CD4-positive, alpha-beta memory T cell (primary cell): Measurements from ENCODE around the gene FOSB. TPM values are rescaled to one million over a fixed set of nuclear protein-coding genes. Genes with fewer than 3 reads are reported as not detected.

Experiments
- CTCF ChIA-PET: fragments of 350-600 bp; sonication (Branson Sonifier 250); formaldehyde crosslinking; loops from one replicate; lab custom pipeline; 2021; ENCODE audit warnings: inconsistent platforms; ENCODE audit not compliant: partially characterized antibody; lab: Charles Lee
- POLR2A ChIA-PET: fragments of 350-600 bp; sonication (Branson Sonifier 250); formaldehyde crosslinking; loops from one replicate; lab custom pipeline; 2021; ENCODE audit not compliant: partially characterized antibody; lab: Charles Lee
- DNase-seq, 5 donors: peaks; one replicate each; pipeline versions ENCODE4 v3.0.0 to v3.0.0-alpha.2; 2020 to 2022; ENCODE audit warnings: mixed read lengths in 1 of 5
- H3K27ac ChIP-seq: one replicate; pipeline ENCODE4 v1.7.0; 2013; ENCODE audit warnings: low read depth, low read length
- H3K27me3 ChIP-seq: 2 replicates; pipeline ENCODE4 v1.7.0; 2013; ENCODE audit warnings: mild to moderate bottlenecking, low read length, moderate library complexity; ENCODE audit not compliant: insufficient read depth
- H3K36me3 ChIP-seq: 2 replicates; pipeline ENCODE4 v1.7.0; 2013; ENCODE audit warnings: mild to moderate bottlenecking, low read length, moderate library complexity; ENCODE audit not compliant: insufficient read depth
- H3K4me1 ChIP-seq: 2 replicates; pipeline ENCODE4 v1.7.0; 2013; ENCODE audit warnings: mild to moderate bottlenecking, low read length, moderate library complexity; ENCODE audit not compliant: insufficient read depth
- H3K4me3 ChIP-seq, 2 donors: one replicate each; pipeline ENCODE4 v1.7.0; 2013; ENCODE audit warnings: low read length in 2 of 2, mild to moderate bottlenecking in 1 of 2
- H3K9me3 ChIP-seq, 2 donors: one replicate each; pipeline ENCODE4 v1.7.0; 2013; ENCODE audit warnings: low read length in 2 of 2, control low read depth in 1 of 2; ENCODE audit not compliant: control insufficient read depth in 1 of 2
- H3K27ac Mint-ChIP-seq, 7 donors: one replicate each; pipeline ENCODE4 v1.8.0; 2020 to 2021; ENCODE audit warnings: mixed read lengths in 7 of 7, mild to moderate bottlenecking in 6 of 7, inconsistent platforms in 3 of 7, moderate library complexity in 3 of 7
- H3K27me3 Mint-ChIP-seq, 2 donors: one replicate each; pipeline ENCODE4 v1.8.0; 2020 to 2021; ENCODE audit warnings: mixed read lengths in 2 of 2
- H3K36me3 Mint-ChIP-seq, 2 donors: one replicate each; pipeline ENCODE4 v1.8.0; 2020 to 2021; ENCODE audit warnings: mixed read lengths in 2 of 2, inconsistent platforms in 1 of 2, mild to moderate bottlenecking in 1 of 2
- H3K4me1 Mint-ChIP-seq, 4 donors: one replicate each; pipeline ENCODE4 v1.8.0; 2020 to 2021; ENCODE audit warnings: mixed read lengths in 4 of 4, mild to moderate bottlenecking in 1 of 4
- H3K4me3 Mint-ChIP-seq, 8 donors: one replicate each; pipeline ENCODE4 v1.8.0; 2020 to 2021; ENCODE audit warnings: mixed read lengths in 8 of 8, mild to moderate bottlenecking in 7 of 8, moderate library complexity in 6 of 8, inconsistent platforms in 3 of 8
- H3K9me3 Mint-ChIP-seq, 8 donors: one replicate each; pipeline ENCODE4 v1.8.0; 2020 to 2021; ENCODE audit warnings: mixed read lengths in 8 of 8, mild to moderate bottlenecking in 5 of 8, inconsistent platforms in 3 of 8, moderate library complexity in 1 of 8
- intact Hi-C: fragments of 100-400 bp; cut with micrococcal nuclease; formaldehyde crosslinking; loops from one replicate; pipeline ENCODE4 v1.15.1; 2023
- polyA plus RNA-seq, 2 donors: library from polyadenylated mRNA; unstranded; fragments of 300-500 nt; fragmentation: Illumina TruSeq; gene quantifications; one replicate each; pipeline ENCODE4 v1.2.3, GENCODE V29; 2021
- total RNA-seq, 2 experiments: library from RNA; stranded (reverse); gene quantifications; one replicate each; pipeline ENCODE4 v1.2.3, GENCODE V29; 2021

FOSB gene
- total and polyA plus RNA-seq, 4 experiments from 2014 or later, result 4.2 to 17.1 (median 8.6) TPM

DNA sequence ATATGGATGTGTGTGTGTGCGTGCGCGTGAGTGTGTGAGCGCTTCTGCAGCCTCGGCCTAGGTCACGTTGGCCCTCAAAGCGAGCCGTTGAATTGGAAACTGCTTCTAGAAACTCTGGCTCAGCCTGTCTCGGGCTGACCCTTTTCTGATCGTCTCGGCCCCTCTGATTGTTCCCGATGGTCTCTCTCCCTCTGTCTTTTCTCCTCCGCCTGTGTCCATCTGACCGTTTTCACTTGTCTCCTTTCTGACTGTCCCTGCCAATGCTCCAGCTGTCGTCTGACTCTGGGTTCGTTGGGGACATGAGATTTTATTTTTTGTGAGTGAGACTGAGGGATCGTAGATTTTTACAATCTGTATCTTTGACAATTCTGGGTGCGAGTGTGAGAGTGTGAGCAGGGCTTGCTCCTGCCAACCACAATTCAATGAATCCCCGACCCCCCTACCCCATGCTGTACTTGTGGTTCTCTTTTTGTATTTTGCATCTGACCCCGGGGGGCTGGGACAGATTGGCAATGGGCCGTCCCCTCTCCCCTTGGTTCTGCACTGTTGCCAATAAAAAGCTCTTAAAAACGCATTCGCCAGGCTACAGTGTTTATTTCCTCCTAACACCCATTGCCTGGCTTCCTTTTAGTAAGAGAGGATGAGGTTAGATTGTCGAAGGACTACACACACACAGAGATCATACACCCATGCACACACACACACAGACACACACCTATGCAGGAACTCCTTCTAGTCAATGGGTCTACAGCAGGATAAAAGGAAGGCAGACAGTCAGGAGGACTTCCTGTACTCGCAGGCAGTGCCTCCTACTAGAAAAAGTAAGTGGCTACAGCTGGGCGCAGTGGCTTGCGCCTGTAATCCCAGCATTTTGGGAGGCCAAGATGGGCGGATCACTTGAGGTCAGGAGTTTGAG lies 7.1 kb downstream of the FOSB start:
- no peak overlapping the region for H3K4me3 ChIP-seq
- no peak overlapping the region for H3K27ac ChIP-seq
- no peaks in the 10 kb centered on the region for H3K9me3 ChIP-seq
- H3K27me3 ChIP-seq, result no peaks in the 10 kb centered on the region
- ChIA-PET CTCF (interaction anchor here (2.1 to 16.8 kb wide), 2 partner anchors 29 to 37 kb away, joined by 5 to 487 read pairs; no protein-coding TSS in a partner anchor), POLR2A (interaction anchor here (0.6 to 5.6 kb wide), 2 partner anchors 35 to 215 kb away, joined by 3 to 202 read pairs; no protein-coding TSS in a partner anchor)
- H3K36me3 Mint-ChIP-seq, result peaks cover 5 to 44% of the 10 kb centered on the region in 2 donors
- peaks cover 23% of the 10 kb centered on the region for H3K4me1 ChIP-seq
- peaks cover 3 to 4% of the 10 kb centered on the region in 2 donors for H3K27me3 Mint-ChIP-seq
- H3K36me3 ChIP-seq, result no peaks in the 10 kb centered on the region
- H3K4me1 Mint-ChIP-seq, result peaks cover 29 to 81% (median 40%) of the 10 kb centered on the region in 4 donors
- peak; percentile 35 to 61 (median 41) for DNase-seq
- peak overlapping the region; percentile 2 to 75 (median 48) for H3K4me3 Mint-ChIP-seq
- H3K9me3 Mint-ChIP-seq, result peaks cover 0 to 80% (median 0%) of the 10 kb centered on the region in 8 donors
- intact Hi-C loops, result no loop called here
- H3K27ac Mint-ChIP-seq, result peak overlapping the region in 6 of 7 donors; percentile 54 to 99 (median 90)

DNA sequence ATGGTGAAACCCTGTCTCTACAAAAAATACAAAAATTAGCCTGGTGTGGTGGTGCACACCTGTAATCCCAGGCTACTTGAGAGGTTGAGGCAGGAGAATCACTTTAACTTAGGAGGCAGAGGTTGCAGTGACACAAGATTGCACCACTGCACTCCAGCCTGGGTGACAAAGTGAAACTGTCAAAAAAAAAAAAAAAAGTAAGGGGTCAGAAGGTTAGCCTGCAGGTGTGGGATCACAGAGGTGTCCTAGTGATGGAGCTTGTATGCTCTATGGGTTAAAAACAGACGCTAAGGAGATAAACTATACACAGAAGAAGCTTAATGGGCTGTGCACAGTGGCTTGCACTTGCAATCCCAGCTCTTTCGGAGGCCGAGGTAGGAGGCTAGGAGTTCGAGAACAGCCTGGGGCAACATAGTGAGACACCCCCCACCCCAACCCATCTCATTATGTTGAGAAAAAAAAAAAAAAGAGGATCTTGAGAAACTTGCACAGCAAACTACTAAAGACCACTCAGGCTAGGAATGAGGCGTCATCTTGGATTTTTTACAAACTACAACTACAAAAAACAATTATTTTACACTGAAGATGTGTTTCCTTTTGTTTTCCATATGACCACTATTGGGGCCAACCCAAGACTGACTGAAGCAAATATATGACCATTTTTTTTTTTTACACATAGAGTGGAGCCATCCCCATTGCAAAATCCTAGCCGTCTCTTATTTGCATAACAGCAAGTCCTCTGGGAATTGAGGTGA lies 7.9 kb downstream of the FOSB start:
- Histone ChIP-seq H3K27ac (no peak overlapping the region), H3K36me3 (no peaks in the 10 kb centered on the region), H3K4me3 (no peak overlapping the region), H3K4me1 (peaks cover 14% of the 10 kb centered on the region), H3K9me3 (no peaks in the 10 kb centered on the region), H3K27me3 (no peaks in the 10 kb centered on the region)
- CTCF ChIA-PET, result interaction anchor here (4.1 to 16.8 kb wide), 2 partner anchors 28 to 38 kb away, joined by 72 to 487 read pairs; no protein-coding TSS in a partner anchor
- peak overlapping the region in 6 of 8 donors; percentile 26 to 73 (median 47) for H3K4me3 Mint-ChIP-seq
- intact Hi-C loops, result no loop called here
- H3K4me1 Mint-ChIP-seq, result peaks cover 25 to 72% (median 34%) of the 10 kb centered on the region in 4 donors
- DNase-seq, result peak in 4 of 5 donors; percentile 37 to 65 (median 39)
- peaks cover 3 to 4% of the 10 kb centered on the region in 2 donors for H3K27me3 Mint-ChIP-seq
- H3K9me3 Mint-ChIP-seq, result peaks cover 0 to 73% (median 0%) of the 10 kb centered on the region in 8 donors
- peaks cover 5 to 37% of the 10 kb centered on the region in 2 donors for H3K36me3 Mint-ChIP-seq
- peak overlapping the region in 6 of 7 donors; percentile 60 to 99 (median 90) for H3K27ac Mint-ChIP-seq
- POLR2A ChIA-PET, result interaction anchor here (3.5 to 5.6 kb wide), 2 partner anchors 8 to 36 kb away, joined by 124 to 202 read pairs; partner anchors contain the start of gene FOSB

DNA sequence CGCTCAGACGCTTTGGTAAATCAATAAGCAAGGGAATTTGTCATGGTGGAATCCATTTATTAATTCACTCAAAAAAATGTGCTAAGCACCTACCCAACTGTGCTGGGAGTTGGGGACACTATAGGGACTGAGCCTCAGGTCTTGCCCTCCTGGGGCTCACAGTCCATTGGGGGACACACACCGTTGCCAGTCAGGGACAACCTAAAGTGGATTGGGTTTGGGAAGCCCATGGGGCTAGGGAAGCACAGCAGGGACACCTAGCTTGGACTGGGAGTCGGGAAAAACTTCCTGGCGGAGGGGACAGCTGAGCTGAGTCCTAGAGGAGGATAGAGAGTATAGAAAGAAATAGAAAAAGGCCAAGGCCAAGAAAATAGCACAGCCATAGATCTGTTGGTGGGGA lies 8.5 kb downstream of the FOSB start:
- ChIA-PET POLR2A (interaction anchor here (1.4 to 5.6 kb wide), 3 partner anchors 8 to 37 kb away, joined by 5 to 202 read pairs (median 124); partner anchors contain the start of gene FOSB), CTCF (interaction anchor here (4.1 to 16.8 kb wide), 4 partner anchors 8 to 51 kb away, joined by 65 to 487 read pairs (median 69); partner anchors contain the start of genes ERCC1 and FOSB)
- Mint-ChIP-seq H3K9me3 (peaks cover 0 to 74% (median 0%) of the 10 kb centered on the region in 8 donors), H3K4me3 (peak overlapping the region in 6 of 8 donors; percentile 31 to 73 (median 57)), H3K36me3 (peaks cover 5 to 32% of the 10 kb centered on the region in 2 donors), H3K27me3 (peaks cover 3 to 4% of the 10 kb centered on the region in 2 donors), H3K4me1 (peaks cover 25 to 66% (median 33%) of the 10 kb centered on the region in 4 donors), H3K27ac (peak overlapping the region in 6 of 7 donors; percentile 66 to 99 (median 84))
- no peaks in the 10 kb centered on the region for H3K27me3 ChIP-seq
- H3K4me3 ChIP-seq, result no peak overlapping the region
- no peaks in the 10 kb centered on the region for H3K36me3 ChIP-seq
- intact Hi-C loops, result no loop called here
- no peaks in the 10 kb centered on the region for H3K9me3 ChIP-seq
- peaks cover 14% of the 10 kb centered on the region for H3K4me1 ChIP-seq
- H3K27ac ChIP-seq, result no peak overlapping the region
- DNase-seq, result peak in 3 of 5 donors; percentile 25 to 40 (median 31)

DNA sequence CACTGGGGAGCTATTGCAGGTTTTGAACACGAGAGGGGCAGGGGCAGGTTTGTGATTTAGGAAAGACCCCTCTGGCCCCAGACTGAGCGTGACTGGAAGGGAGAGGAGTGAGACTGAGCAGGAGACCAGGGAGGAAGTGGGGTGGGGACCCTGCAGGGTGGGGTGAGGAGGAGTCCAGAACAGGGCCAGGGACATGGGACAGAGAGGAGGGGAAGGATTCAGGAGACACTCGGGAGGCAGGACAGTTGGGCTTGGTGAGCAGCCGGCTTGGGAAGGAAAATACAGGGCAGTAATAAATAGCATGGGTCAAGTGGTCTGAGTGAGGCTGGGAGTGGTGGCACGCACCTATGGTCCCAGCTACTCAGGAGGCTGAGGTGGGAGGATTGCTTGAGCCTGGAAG lies 9.4 kb downstream of the FOSB start:
- H3K4me3 Mint-ChIP-seq, result peak overlapping the region in 6 of 8 donors; percentile 6 to 77 (median 66)
- Histone ChIP-seq H3K27me3 (no peaks in the 10 kb centered on the region), H3K4me3 (no peak overlapping the region), H3K4me1 (peaks cover 14% of the 10 kb centered on the region), H3K36me3 (no peaks in the 10 kb centered on the region), H3K27ac (no peak overlapping the region), H3K9me3 (no peaks in the 10 kb centered on the region)
- peaks cover 3 to 4% of the 10 kb centered on the region in 2 donors for H3K27me3 Mint-ChIP-seq
- intact Hi-C loops, result no loop called here
- peaks cover 0 to 70% (median 0%) of the 10 kb centered on the region in 8 donors for H3K9me3 Mint-ChIP-seq
- DNase-seq, result peak in 1 of 5 donors; percentile 20
- POLR2A ChIA-PET, result interaction anchor here (1.4 to 5.6 kb wide), 4 partner anchors 9 to 38 kb away, joined by 5 to 202 read pairs (median 66); partner anchors contain the start of gene FOSB
- peaks cover 25 to 57% (median 31%) of the 10 kb centered on the region in 4 donors for H3K4me1 Mint-ChIP-seq
- peaks cover 5 to 24% of the 10 kb centered on the region in 2 donors for H3K36me3 Mint-ChIP-seq
- CTCF ChIA-PET, result interaction anchor here (2.1 to 16.8 kb wide), 5 partner anchors 9 to 51 kb away, joined by 9 to 487 read pairs (median 66); partner anchors contain the start of genes ERCC1 and FOSB
- H3K27ac Mint-ChIP-seq, result peak overlapping the region; percentile 81 to 99 (median 92)

DNA sequence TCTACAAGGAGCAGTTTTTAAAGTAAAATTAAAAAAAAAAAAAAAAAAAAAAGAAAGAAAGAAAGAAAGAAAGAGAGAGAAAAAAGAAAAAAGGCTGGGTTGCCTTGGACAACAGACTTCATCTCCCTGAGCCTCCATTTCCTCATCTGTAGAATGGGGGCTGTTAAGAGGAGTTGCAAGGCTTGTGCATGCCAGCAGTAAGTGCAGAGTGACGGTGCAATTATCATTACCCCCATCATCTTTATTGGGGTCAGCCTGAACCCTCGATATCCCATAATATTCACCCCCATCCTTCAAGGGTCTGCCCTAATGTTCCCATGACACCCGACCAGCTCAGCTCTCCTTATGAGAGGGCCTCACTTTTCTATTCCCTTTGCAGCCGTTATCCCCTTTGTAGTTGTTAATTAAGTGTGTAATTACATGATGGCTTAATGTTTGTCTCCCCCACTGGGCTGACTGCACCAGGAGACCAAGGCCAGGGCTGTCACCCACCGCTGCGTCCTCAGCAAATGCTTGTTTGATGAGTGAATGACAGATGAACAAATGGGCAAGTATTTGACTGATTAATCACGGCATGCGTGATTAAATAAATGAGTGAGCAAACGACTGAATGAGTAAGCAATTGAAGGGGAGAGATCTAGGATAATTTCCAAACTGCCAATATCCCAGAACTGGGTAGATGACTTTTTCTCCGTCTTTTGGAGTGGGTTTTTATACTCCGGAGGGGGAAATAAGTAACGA lies 10.1 kb downstream of the FOSB start:
- H3K9me3 ChIP-seq, result no peaks in the 10 kb centered on the region
- H3K36me3 Mint-ChIP-seq, result peaks cover 1 to 18% of the 10 kb centered on the region in 2 donors
- H3K27me3 ChIP-seq, result no peaks in the 10 kb centered on the region
- ChIA-PET POLR2A (interaction anchor here (0.6 to 5.6 kb wide), 21 partner anchors 10 to 228 kb away, joined by 3 to 202 read pairs (median 5); partner anchors contain the start of genes ERCC1, FOSB and OPA3), CTCF (interaction anchor here (0.7 to 16.8 kb wide), 22 partner anchors 9 to 408 kb away, joined by 3 to 487 read pairs (median 8); partner anchors contain the start of genes ERCC1, FOSB, IRF2BP1 and PPM1N)
- peaks cover 1% of the 10 kb centered on the region in 2 donors for H3K27me3 Mint-ChIP-seq
- intact Hi-C loops, result loop anchor here (1.0 kb wide), 5 partner anchors 9 to 55 kb away; partner anchors contain the start of gene ERCC1
- peaks cover 0 to 64% (median 0%) of the 10 kb centered on the region in 8 donors for H3K9me3 Mint-ChIP-seq
- H3K4me3 Mint-ChIP-seq, result peak overlapping the region; percentile 62 to 93 (median 84)
- peak overlapping the region; percentile 97 to 99 (median 98) for H3K27ac Mint-ChIP-seq
- H3K4me1 Mint-ChIP-seq, result peaks cover 25 to 50% (median 29%) of the 10 kb centered on the region in 4 donors
- H3K4me3 ChIP-seq, result peak overlapping the region; percentile 51 to 74
- peak in 1 of 5 donors; percentile 74 for DNase-seq
- peak overlapping the region; percentile 93 for H3K27ac ChIP-seq
- H3K36me3 ChIP-seq, result no peaks in the 10 kb centered on the region
- peaks cover 14% of the 10 kb centered on the region for H3K4me1 ChIP-seq
